Stimulated activated naive CD8-positive, alpha-beta T cell treated with anti-CD3 and anti-CD28 coated beads, Interleukin-15, Interleukin-2, amounts not matched to agents 100 ng/mL and 50 ng/mL, for 24 hours (primary cell): ENCODE measurements around the gene MXI1.

Source experiments
- H3K27ac Mint-ChIP-seq: one replicate; pipeline ENCODE4 v1.8.0; 2021; ENCODE audit warnings: mild to moderate bottlenecking, mixed read lengths
- H3K27me3 Mint-ChIP-seq: one replicate; pipeline ENCODE4 v1.8.0; 2021; ENCODE audit warnings: mixed read lengths
- H3K36me3 Mint-ChIP-seq: one replicate; pipeline ENCODE4 v1.8.0; 2021; ENCODE audit warnings: low read depth, mixed read lengths
- H3K4me1 Mint-ChIP-seq: one replicate; pipeline ENCODE4 v1.8.0; 2021; ENCODE audit warnings: low read depth, mixed read lengths
- H3K4me3 Mint-ChIP-seq: one replicate; pipeline ENCODE4 v1.8.0; 2021; ENCODE audit warnings: mild to moderate bottlenecking, mixed read lengths
- H3K9me3 Mint-ChIP-seq: one replicate; pipeline ENCODE4 v1.8.0; 2021; ENCODE audit warnings: mixed read lengths

MXI1 gene

GRCh38 chr10:110205051-110205675, 2.2 kb upstream of the MXI1 start:
- Mint-ChIP-seq H3K4me1 (peaks cover 29% of the 10 kb centered on the region), H3K27ac (no peak overlapping the region), H3K4me3 (no peak overlapping the region)

DNA sequence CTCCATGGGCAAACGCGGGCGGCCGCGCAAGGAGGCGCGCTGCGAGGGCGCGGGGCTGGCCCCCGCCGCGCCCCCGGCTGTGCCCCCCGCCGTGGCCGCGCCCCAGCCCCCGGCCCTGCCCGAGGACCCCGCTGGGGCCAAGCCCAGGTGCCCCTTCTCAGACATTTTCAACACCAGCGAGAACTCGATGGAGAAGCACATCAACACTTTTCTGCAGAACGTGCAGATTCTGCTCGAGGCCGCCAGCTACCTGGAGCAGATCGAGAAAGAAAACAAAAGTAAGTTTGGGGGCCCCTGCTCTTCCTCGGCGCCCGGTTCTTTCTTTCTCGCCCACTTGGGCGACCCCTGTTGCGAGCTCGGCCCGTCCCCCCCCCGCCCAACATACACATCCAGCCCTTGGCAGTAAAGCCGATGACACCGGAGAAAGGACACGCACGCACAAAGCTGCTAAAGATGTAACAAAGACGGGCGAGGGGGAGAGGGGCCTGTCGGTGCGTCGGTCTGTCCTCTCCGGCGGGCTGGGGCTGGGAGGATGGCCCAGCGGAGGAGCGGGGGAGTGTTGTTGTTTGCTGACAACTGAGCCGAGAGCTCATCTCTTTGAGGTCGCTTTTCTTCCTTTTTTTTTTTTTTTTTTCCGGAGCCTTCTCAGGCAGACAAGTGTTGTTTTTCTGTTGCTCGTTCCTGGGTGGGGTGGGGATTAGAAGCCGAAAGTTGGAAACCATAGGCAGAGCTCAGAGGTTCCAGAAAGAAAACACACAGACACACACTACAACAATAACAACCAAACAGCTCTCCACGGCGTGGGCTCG, 604 bp downstream of the MXI1 start:
- peaks cover 54% of the 10 kb centered on the region for H3K4me1 Mint-ChIP-seq
- peak overlapping the region; percentile 46 for H3K27ac Mint-ChIP-seq
- peak overlapping the region; percentile 87 for H3K4me3 Mint-ChIP-seq
- H3K9me3 Mint-ChIP-seq = no peaks in the 10 kb centered on the region
- H3K36me3 Mint-ChIP-seq = no peaks in the 10 kb centered on the region
- peaks cover 27% of the 10 kb centered on the region for H3K27me3 Mint-ChIP-seq

More at GRCh38 chr10:110205051-110205675, 2.2 kb upstream of the MXI1 start:
- Mint-ChIP-seq H3K27me3 (peaks cover 40% of the 10 kb centered on the region), H3K9me3 (no peaks in the 10 kb centered on the region), H3K36me3 (no peaks in the 10 kb centered on the region)

- H3K27me3 Mint-ChIP-seq = peaks cover 23% of the 10 kb centered on the region
- H3K9me3 Mint-ChIP-seq = no peaks in the 10 kb centered on the region
- no peaks in the 10 kb centered on the region for H3K36me3 Mint-ChIP-seq
- peak overlapping the region; percentile 87 for H3K4me3 Mint-ChIP-seq
- H3K27ac Mint-ChIP-seq = peak overlapping the region; percentile 91
- H3K4me1 Mint-ChIP-seq = peaks cover 59% of the 10 kb centered on the region
Observed at GRCh38 chr10:110208614-110209453, 1.4 kb downstream of the MXI1 start.

DNA sequence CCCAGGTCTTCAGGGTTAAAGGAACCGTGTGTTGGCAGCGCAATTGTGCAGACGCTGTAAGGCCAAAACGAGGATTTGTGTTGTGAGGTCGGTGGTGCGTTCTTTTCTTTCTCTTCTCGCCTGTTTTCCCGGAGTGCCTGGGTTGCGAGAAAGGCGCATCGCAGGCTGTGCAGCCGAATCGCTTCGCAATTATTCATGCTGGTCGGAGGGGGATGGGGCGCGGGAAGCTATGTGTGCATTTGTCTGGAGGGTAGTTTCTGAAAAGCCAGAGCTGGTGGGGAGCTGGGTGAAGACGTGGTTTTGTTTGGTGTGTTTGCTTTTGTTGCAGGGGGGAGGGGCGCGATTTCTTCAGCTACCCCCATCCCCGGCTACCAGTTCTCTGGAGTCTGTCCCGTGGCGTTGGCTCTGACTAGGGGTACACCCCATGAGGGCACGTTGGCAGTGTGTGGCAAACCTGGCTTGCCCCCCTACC, 2.1 kb downstream of the MXI1 start:
- peaks cover 23% of the 10 kb centered on the region for H3K27me3 Mint-ChIP-seq
- H3K4me3 Mint-ChIP-seq = peak overlapping the region; percentile 87
- peaks cover 64% of the 10 kb centered on the region for H3K4me1 Mint-ChIP-seq
- H3K9me3 Mint-ChIP-seq = no peaks in the 10 kb centered on the region
- no peaks in the 10 kb centered on the region for H3K36me3 Mint-ChIP-seq
- H3K27ac Mint-ChIP-seq = peak overlapping the region; percentile 91

DNA sequence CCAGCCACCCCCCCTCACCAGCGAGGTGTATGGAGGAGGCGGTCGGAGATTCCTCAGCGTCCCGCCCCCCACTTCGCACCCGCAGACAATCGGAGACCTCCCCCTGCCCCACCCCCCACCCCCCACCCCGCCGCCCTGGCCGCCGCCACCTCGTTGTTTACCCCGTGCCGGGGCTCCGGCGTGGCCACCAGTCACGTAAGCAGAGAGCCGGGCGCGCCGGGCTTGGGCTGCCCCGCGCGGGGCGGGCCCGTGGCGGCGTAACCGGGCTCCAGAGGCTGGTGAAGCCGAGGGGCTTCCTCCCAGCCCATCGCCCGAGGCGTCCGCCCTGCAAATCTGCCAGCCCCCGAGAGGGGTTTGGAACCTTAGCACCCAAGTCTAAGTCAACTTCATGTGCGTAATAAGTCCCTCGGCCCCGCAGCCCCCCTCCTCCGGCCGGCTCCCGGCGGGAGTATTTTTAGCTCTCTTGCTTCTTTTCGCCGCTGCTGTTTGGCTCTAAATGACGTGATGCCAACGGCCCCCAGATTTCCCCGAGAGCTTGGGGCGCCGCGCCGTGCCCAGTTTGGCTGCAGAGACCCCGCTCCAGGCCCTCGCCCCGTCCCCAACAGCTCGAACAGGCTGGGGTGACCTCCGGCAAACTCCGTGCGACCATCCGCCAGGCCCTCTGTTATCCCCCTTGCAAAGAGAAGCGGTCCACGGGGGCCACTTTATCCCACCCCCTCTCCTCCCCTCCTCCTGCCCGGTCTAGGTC, 2.7 kb downstream of the MXI1 start:
- Mint-ChIP-seq H3K36me3 (no peaks in the 10 kb centered on the region), H3K4me1 (peaks cover 64% of the 10 kb centered on the region), H3K9me3 (no peaks in the 10 kb centered on the region), H3K27me3 (peaks cover 19% of the 10 kb centered on the region), H3K4me3 (peak overlapping the region; percentile 92), H3K27ac (peak overlapping the region; percentile 91)

- Mint-ChIP-seq H3K27me3 (peaks cover 18% of the 10 kb centered on the region), H3K4me1 (peaks cover 64% of the 10 kb centered on the region), H3K4me3 (peak overlapping the region; percentile 92), H3K27ac (peak overlapping the region; percentile 88), H3K36me3 (no peaks in the 10 kb centered on the region), H3K9me3 (no peaks in the 10 kb centered on the region)
Observed at GRCh38 chr10:110210674-110211464, 3.5 kb downstream of the MXI1 start.

- no peaks in the 10 kb centered on the region for H3K36me3 Mint-ChIP-seq
- H3K27me3 Mint-ChIP-seq = peaks cover 14% of the 10 kb centered on the region
- peaks cover 60% of the 10 kb centered on the region for H3K4me1 Mint-ChIP-seq
- H3K4me3 Mint-ChIP-seq = peak overlapping the region; percentile 92
- no peaks in the 10 kb centered on the region for H3K9me3 Mint-ChIP-seq
- H3K27ac Mint-ChIP-seq = peak overlapping the region; percentile 88
Observed at GRCh38 chr10:110211465-110211843, 4.0 kb downstream of the MXI1 start.

GRCh38 chr10:110212119-110213006, 5.0 kb downstream of the MXI1 start:
- peak overlapping the region; percentile 92 for H3K4me3 Mint-ChIP-seq
- no peaks in the 10 kb centered on the region for H3K9me3 Mint-ChIP-seq
- peak overlapping the region; percentile 88 for H3K27ac Mint-ChIP-seq
- H3K36me3 Mint-ChIP-seq = no peaks in the 10 kb centered on the region
- H3K4me1 Mint-ChIP-seq = peaks cover 51% of the 10 kb centered on the region
- peaks cover 6% of the 10 kb centered on the region for H3K27me3 Mint-ChIP-seq

DNA sequence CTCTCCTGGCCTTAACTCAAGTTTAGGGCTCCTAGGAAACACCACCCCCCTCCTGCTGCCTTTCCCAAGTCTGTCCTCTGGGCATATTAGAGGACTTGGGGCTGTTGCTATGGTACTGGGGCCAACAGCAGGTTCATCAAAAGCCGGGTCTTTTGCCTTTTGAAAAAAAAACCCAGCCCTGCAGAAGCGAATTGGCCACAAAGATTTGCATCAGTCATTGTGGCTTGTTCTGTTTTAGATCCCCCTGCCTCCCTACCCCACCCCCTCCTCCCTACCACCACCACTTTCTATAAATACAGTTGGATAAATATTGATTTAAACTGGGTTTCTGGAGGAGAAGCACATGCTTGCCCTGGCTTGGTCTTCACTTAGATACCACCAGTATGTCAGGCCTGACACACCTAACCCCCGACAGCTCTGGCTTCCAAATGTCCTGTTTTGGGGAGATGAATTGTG, 7.0 kb downstream of the MXI1 start:
- peaks cover 43% of the 10 kb centered on the region for H3K4me1 Mint-ChIP-seq
- H3K27me3 Mint-ChIP-seq = peaks cover 5% of the 10 kb centered on the region

DNA sequence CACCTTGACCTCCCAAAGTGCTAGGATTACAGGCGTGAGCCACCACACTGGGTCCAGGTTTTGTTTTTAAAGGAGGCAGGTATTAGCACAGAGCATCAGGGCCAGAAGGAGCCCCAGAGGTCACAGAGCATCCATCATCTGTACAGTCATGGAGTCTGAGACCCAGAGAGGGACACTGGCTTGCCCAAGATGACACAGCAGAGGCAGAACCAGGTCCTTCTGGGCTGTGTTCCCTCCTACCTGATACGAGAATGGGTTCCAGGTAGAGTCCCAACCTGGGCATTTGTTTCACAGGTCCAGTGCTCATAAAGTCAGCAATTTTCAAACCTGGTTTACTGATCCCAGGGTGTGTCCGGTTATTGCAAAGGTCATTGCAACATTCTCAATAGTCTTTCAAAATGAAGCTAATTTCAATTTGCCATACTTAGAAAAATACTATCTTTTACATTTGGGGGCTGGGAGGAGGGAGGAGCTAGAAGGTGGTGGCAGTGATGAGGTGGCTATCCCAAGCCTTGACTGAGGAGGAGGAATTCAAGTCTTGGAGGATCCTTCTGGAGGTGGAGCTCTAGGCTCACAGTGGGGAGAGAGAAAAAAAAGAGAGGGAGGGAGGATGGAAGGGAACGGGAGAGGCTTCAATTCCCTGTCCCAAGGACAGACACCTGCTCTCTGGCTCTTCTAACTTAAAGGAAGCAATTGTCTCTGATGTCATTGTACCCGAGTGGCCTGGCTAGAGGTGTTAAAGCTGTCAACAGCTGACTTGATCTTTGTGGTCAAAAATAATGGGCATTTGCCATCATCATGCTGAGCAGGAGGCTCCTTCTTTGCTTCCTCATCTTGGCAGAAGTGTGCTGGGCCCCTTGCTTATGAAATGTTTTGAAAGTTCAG, 8.1 kb downstream of the MXI1 start:
- H3K27me3 Mint-ChIP-seq = peaks cover 5% of the 10 kb centered on the region
- no peaks in the 10 kb centered on the region for H3K36me3 Mint-ChIP-seq
- peaks cover 45% of the 10 kb centered on the region for H3K4me1 Mint-ChIP-seq
- no peaks in the 10 kb centered on the region for H3K9me3 Mint-ChIP-seq
- no peak overlapping the region for H3K27ac Mint-ChIP-seq
- no peak overlapping the region for H3K4me3 Mint-ChIP-seq

More for the DNA sequence above, 7.0 kb downstream of the MXI1 start:
- no peaks in the 10 kb centered on the region for H3K9me3 Mint-ChIP-seq
- no peak overlapping the region for H3K4me3 Mint-ChIP-seq
- H3K36me3 Mint-ChIP-seq = no peaks in the 10 kb centered on the region
- H3K27ac Mint-ChIP-seq = no peak overlapping the region

- no peak overlapping the region for H3K27ac Mint-ChIP-seq
- no peaks in the 10 kb centered on the region for H3K9me3 Mint-ChIP-seq
- no peaks in the 10 kb centered on the region for H3K36me3 Mint-ChIP-seq
- no peak overlapping the region for H3K4me3 Mint-ChIP-seq
- H3K4me1 Mint-ChIP-seq = peaks cover 45% of the 10 kb centered on the region
- peaks cover 5% of the 10 kb centered on the region for H3K27me3 Mint-ChIP-seq
Observed at GRCh38 chr10:110216240-110216639, 8.8 kb downstream of the MXI1 start.

GRCh38 chr10:110216942-110217661, 9.7 kb downstream of the MXI1 start:
- Mint-ChIP-seq H3K9me3 (no peaks in the 10 kb centered on the region), H3K4me3 (no peak overlapping the region), H3K4me1 (peaks cover 45% of the 10 kb centered on the region), H3K27ac (no peak overlapping the region), H3K36me3 (no peaks in the 10 kb centered on the region), H3K27me3 (peaks cover 5% of the 10 kb centered on the region)
